Common myeloid progenitor, CD34-positive (primary cell): ENCODE measurements around the gene NUF2.

Source experiments
- CTCF ChIA-PET: fragments of 350-600 bp; sonication (Branson Sonifier 250); formaldehyde crosslinking; loops from one replicate; lab custom pipeline; 2021; ENCODE audit warnings: antibody characterized with exemption; lab: Charles Lee
- POLR2A ChIA-PET: fragments of 350-600 bp; sonication (Branson Sonifier 250); formaldehyde crosslinking; loops from one replicate; lab custom pipeline; 2021; ENCODE audit warnings: antibody characterized with exemption; lab: Charles Lee
- DNase-seq, 3 donors: peaks; one replicate each; pipeline versions ENCODE4 v3.0.0 to v3.0.0-alpha.2; 2013
- H3K27ac ChIP-seq, 2 experiments: 1 replicate in 1 of 2; 2 replicates in 1 of 2; pipeline ENCODE4 v1.7.0; 2013; ENCODE audit warnings: inconsistent platforms in 2 of 2, low read length in 2 of 2, mild to moderate bottlenecking in 2 of 2, low read depth in 1 of 2, moderate library complexity in 1 of 2; ENCODE audit not compliant: severe bottlenecking in 2 of 2, insufficient read depth in 1 of 2, poor library complexity in 1 of 2
- H3K27me3 ChIP-seq, 5 experiments: replicated peaks in 2 of 5; 1 replicate in 3 of 5; 2 replicates in 2 of 5; pipeline versions ENCODE4 v1.6.1 to v1.7.0; 2013; ENCODE audit warnings: low read length in 4 of 5, mild to moderate bottlenecking in 2 of 5, moderate library complexity in 2 of 5, inconsistent platforms in 1 of 5; ENCODE audit not compliant: insufficient read depth in 5 of 5, control insufficient read depth in 4 of 5
- H3K36me3 ChIP-seq, 4 experiments: 1 replicate in 2 of 4; 2 replicates in 2 of 4; pipeline versions ENCODE4 v1.6.1 to v1.7.0; 2013; ENCODE audit warnings: low read length in 3 of 4, control low read depth in 1 of 4, mild to moderate bottlenecking in 1 of 4; ENCODE audit not compliant: control insufficient read depth in 4 of 4, insufficient read depth in 4 of 4
- H3K4me1 ChIP-seq, 4 experiments: 1 replicate in 3 of 4; 2 replicates in 1 of 4; pipeline versions ENCODE4 v1.6.1 to v1.7.1; 2013; ENCODE audit warnings: low read length in 3 of 4, mild to moderate bottlenecking in 3 of 4, control low read depth in 1 of 4, inconsistent platforms in 1 of 4, moderate library complexity in 1 of 4; ENCODE audit not compliant: control insufficient read depth in 4 of 4, insufficient read depth in 4 of 4; ENCODE audit errors: control extremely low read depth in 1 of 4
- H3K4me3 ChIP-seq, 7 experiments: 1 replicate in 4 of 7; 2 replicates in 3 of 7; pipeline versions ENCODE4 v1.5.1 to v1.7.0; 2013; ENCODE audit warnings: mild to moderate bottlenecking in 7 of 7, low read length in 6 of 7, moderate library complexity in 6 of 7, inconsistent platforms in 2 of 7, low read depth in 2 of 7, control low read depth in 1 of 7; ENCODE audit not compliant: insufficient read depth in 4 of 7, control insufficient read depth in 1 of 7; ENCODE audit errors: extremely low read depth in 1 of 7
- H3K9me3 ChIP-seq, 5 experiments: 1 replicate in 4 of 5; 2 replicates in 1 of 5; pipeline versions ENCODE4 v1.6.1 to v1.7.1; 2013; ENCODE audit warnings: low read length in 4 of 5, mild to moderate bottlenecking in 2 of 5, inconsistent platforms in 1 of 5, low read depth in 1 of 5, moderate library complexity in 1 of 5; ENCODE audit not compliant: control insufficient read depth in 4 of 5, insufficient read depth in 2 of 5; ENCODE audit errors: control extremely low read depth in 1 of 5
- WGBS: methylation state at CpG from one replicate; pipeline ENCODE4 v1.1.5; 2013; ENCODE audit not compliant: insufficient coverage; 5-methylcytosine and 5-hydroxymethylcytosine counted together

NUF2 gene

GRCh38 chr1:163379801-163380200 lies 58.0 kb downstream of the NUF2 start:
- peaks cover 0 to 3% (median 0%) of the 10 kb centered on the region in 5 experiments for H3K27me3 ChIP-seq
- 100% methylated on average over 1 of the region's 4 CpGs for WGBS
- no peak overlapping the region for H3K27ac ChIP-seq
- no peaks in the 10 kb centered on the region for H3K9me3 ChIP-seq
- POLR2A ChIA-PET: no interaction called here
- no peak for DNase-seq
- no peaks in the 10 kb centered on the region for H3K4me1 ChIP-seq
- CTCF ChIA-PET: no interaction called here
- H3K4me3 ChIP-seq: no peak overlapping the region
- H3K36me3 ChIP-seq: no peaks in the 10 kb centered on the region

GRCh38 chr1:163381487-163382184 lies 59.9 kb downstream of the NUF2 start:
- no peak for DNase-seq
- no CpG with 5 or more reads among the region's 2 CpGs for WGBS
- Histone ChIP-seq H3K9me3 (no peaks in the 10 kb centered on the region), H3K27ac (no peak overlapping the region), H3K27me3 (peaks cover 0 to 3% (median 0%) of the 10 kb centered on the region in 5 experiments), H3K4me1 (no peaks in the 10 kb centered on the region), H3K4me3 (no peak overlapping the region), H3K36me3 (no peaks in the 10 kb centered on the region)
- POLR2A ChIA-PET: no interaction called here
- CTCF ChIA-PET: no interaction called here

- Histone ChIP-seq H3K4me3 (no peak overlapping the region), H3K9me3 (no peaks in the 10 kb centered on the region), H3K4me1 (no peaks in the 10 kb centered on the region), H3K36me3 (no peaks in the 10 kb centered on the region), H3K27ac (no peak overlapping the region), H3K27me3 (peaks cover 0 to 3% (median 0%) of the 10 kb centered on the region in 5 experiments)
- CTCF ChIA-PET: no interaction called here
- 96% methylated on average over 4 of the region's 4 CpGs for WGBS
- POLR2A ChIA-PET: no interaction called here
- DNase-seq: no peak
Observed at GRCh38 chr1:163382395-163382794, 60.6 kb downstream of the NUF2 start.

GRCh38 chr1:163387146-163387545 lies 65.4 kb downstream of the NUF2 start:
- Histone ChIP-seq H3K9me3 (no peaks in the 10 kb centered on the region), H3K27ac (no peak overlapping the region), H3K4me1 (no peaks in the 10 kb centered on the region), H3K4me3 (no peak overlapping the region), H3K36me3 (no peaks in the 10 kb centered on the region), H3K27me3 (peaks cover 0 to 5% (median 0%) of the 10 kb centered on the region in 5 experiments)
- POLR2A ChIA-PET: no interaction called here
- DNase-seq: no peak
- CTCF ChIA-PET: no interaction called here

- WGBS: 100% methylated on average over 3 of the region's 4 CpGs
- no peak for DNase-seq
- POLR2A ChIA-PET: no interaction called here
- no peaks in the 10 kb centered on the region for H3K9me3 ChIP-seq
- H3K4me1 ChIP-seq: no peaks in the 10 kb centered on the region
- no peak overlapping the region for H3K4me3 ChIP-seq
- no peaks in the 10 kb centered on the region for H3K36me3 ChIP-seq
- CTCF ChIA-PET: interaction anchor here (2.0 kb wide), 1 partner anchor 13 kb away, joined by 5 read pairs; no protein-coding TSS in a partner anchor
- H3K27ac ChIP-seq: no peak overlapping the region
- peaks cover 0 to 2% (median 0%) of the 10 kb centered on the region in 5 experiments for H3K27me3 ChIP-seq
Observed at GRCh38 chr1:163388970-163389369, 67.2 kb downstream of the NUF2 start.

GRCh38 chr1:163395790-163396189 lies 74.0 kb downstream of the NUF2 start:
- CTCF ChIA-PET: no interaction called here
- no peaks in the 10 kb centered on the region for H3K4me1 ChIP-seq
- DNase-seq: no peak
- no peak overlapping the region for H3K27ac ChIP-seq
- POLR2A ChIA-PET: no interaction called here
- H3K36me3 ChIP-seq: no peaks in the 10 kb centered on the region
- no peak overlapping the region for H3K4me3 ChIP-seq
- H3K9me3 ChIP-seq: no peaks in the 10 kb centered on the region
- H3K27me3 ChIP-seq: peaks cover 0 to 7% (median 0%) of the 10 kb centered on the region in 5 experiments

GRCh38 chr1:163397451-163398200 lies 75.9 kb downstream of the NUF2 start:
- Histone ChIP-seq H3K36me3 (no peaks in the 10 kb centered on the region), H3K4me3 (no peak overlapping the region), H3K27ac (no peak overlapping the region), H3K27me3 (peaks cover 0 to 5% (median 0%) of the 10 kb centered on the region in 5 experiments), H3K9me3 (no peaks in the 10 kb centered on the region), H3K4me1 (no peaks in the 10 kb centered on the region)
- POLR2A ChIA-PET: no interaction called here
- 83% methylated on average over 1 of the region's 4 CpGs for WGBS
- no peak for DNase-seq
- CTCF ChIA-PET: no interaction called here
